T-helper 1 cell treated with Interleukin-12 subunit alpha and Interleukin-12 subunit beta and Interleukin-4 antibody, amounts not matched to agents 30 μg/mL and 1 μg/mL, for 36 hours (primary cell): ENCODE results near the gene NACC2.

Experiments used
- H3K27ac Mint-ChIP-seq: one replicate; pipeline ENCODE4 v1.8.0; 2021; ENCODE audit warnings: mild to moderate bottlenecking, mixed read lengths
- H3K27me3 Mint-ChIP-seq: one replicate; pipeline ENCODE4 v1.8.0; 2021; ENCODE audit warnings: low read depth, mixed read lengths
- H3K36me3 Mint-ChIP-seq: one replicate; pipeline ENCODE4 v1.8.0; 2021; ENCODE audit warnings: low read depth, mixed read lengths
- H3K4me1 Mint-ChIP-seq: one replicate; pipeline ENCODE4 v1.8.0; 2021; ENCODE audit warnings: low read depth, mixed read lengths
- H3K4me3 Mint-ChIP-seq: one replicate; pipeline ENCODE4 v1.8.0; 2021; ENCODE audit warnings: mild to moderate bottlenecking, moderate library complexity, mixed read lengths
- H3K9me3 Mint-ChIP-seq: one replicate; pipeline ENCODE4 v1.8.0; 2021; ENCODE audit warnings: mixed read lengths

NACC2 gene

DNA sequence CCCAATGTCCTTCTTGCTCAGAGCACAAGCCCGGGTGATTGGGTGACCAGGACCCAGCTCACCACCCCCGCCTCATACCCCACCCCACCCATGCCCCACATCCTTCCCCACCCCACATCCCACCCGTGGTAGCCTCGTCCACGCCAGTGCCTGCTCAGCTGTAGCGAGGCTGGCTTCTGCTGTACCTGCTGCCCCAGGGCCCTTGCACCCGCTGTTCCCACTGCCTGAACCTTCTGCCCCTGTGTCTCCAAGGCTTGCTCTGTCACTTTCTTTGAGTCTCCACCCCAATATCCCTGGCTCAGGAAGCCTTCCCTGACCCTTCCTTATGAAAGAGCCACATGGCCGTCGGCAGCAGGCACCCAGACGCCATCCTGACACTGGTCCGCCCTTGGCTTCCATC lies 3.1 kb upstream of the NACC2 start:
- H3K36me3 Mint-ChIP-seq = no peaks in the 10 kb centered on the region
- no peak overlapping the region for H3K27ac Mint-ChIP-seq
- peaks cover 4% of the 10 kb centered on the region for H3K4me1 Mint-ChIP-seq
- no peak overlapping the region for H3K4me3 Mint-ChIP-seq
- no peaks in the 10 kb centered on the region for H3K9me3 Mint-ChIP-seq
- H3K27me3 Mint-ChIP-seq = peaks cover 12% of the 10 kb centered on the region

DNA sequence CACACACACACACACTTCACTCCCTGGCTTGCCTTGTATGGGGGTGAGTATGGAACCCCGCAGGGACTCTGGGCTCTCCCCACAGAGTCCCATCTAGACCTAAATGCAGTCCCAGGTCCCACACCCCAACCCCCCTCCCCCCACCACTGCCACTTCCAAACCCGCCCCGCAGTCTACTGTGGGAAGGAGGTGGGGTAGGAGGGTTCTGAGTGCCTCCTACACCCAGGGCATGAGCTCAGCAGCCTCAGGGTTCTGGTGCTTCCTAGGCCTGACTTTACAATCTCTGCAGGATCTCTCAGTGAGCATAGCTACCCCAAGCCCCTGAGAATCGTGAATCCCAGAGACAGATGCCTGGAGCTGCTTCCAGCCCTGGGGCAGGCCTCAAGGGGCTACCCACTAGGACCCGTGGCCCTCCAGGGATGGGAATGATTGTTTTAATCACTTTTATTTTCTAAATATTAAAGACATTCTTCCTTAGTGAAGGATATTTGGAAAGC lies 1.5 kb upstream of the NACC2 start:
- no peak overlapping the region for H3K27ac Mint-ChIP-seq
- H3K4me1 Mint-ChIP-seq = peaks cover 7% of the 10 kb centered on the region

DNA sequence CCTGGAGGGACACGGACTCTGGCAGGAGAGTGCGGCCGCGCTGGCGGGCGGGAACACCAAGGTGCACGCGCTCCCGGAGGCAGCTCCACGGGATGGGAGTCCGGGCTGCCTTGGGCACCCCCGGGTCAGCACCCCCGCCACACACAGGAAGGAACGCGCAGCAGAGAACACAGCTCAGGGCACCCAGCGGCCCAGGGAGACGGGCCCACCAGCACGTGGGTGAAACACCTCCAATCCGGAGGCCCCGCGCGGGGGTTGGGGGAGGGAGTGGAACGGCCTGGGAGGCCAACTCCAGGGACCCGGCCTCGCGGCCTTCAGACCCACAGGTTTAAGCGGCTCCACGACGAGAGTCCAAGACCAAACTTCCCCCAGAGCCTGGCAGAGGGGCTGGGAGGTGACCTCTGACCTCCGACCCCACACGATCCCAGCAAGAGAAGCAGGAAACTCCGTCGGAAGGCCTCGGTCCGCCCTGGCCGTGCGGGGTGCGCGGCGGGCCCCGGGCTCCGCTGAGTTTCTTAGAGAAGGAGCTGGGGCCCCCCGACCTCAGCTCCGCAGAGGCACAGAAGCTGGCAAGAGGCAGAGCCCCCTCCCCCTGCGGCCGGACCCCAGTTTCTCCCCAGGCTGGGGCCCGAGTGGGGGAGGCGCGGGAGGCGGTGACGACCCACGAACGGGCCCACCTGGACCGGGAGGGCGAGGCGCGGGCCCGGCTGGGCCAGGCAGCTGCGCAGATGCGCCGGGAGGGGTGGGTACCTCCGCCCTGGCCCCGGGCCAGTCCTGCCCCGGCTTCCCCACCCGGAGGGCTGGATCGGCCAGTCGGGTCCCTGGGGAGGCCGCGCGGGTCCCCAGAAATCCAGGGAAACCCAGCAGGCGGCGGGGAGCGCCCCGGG lies 851 bp downstream of the NACC2 start:
- Mint-ChIP-seq H3K4me3 (peak overlapping the region; percentile 64), H3K27ac (no peak overlapping the region), H3K4me1 (peaks cover 8% of the 10 kb centered on the region), H3K9me3 (no peaks in the 10 kb centered on the region), H3K27me3 (peaks cover 16% of the 10 kb centered on the region), H3K36me3 (no peaks in the 10 kb centered on the region)

More for the DNA sequence above, 1.5 kb upstream of the NACC2 start:
- Mint-ChIP-seq H3K27me3 (peaks cover 16% of the 10 kb centered on the region), H3K4me3 (peak overlapping the region; percentile 37), H3K36me3 (no peaks in the 10 kb centered on the region), H3K9me3 (no peaks in the 10 kb centered on the region)

DNA sequence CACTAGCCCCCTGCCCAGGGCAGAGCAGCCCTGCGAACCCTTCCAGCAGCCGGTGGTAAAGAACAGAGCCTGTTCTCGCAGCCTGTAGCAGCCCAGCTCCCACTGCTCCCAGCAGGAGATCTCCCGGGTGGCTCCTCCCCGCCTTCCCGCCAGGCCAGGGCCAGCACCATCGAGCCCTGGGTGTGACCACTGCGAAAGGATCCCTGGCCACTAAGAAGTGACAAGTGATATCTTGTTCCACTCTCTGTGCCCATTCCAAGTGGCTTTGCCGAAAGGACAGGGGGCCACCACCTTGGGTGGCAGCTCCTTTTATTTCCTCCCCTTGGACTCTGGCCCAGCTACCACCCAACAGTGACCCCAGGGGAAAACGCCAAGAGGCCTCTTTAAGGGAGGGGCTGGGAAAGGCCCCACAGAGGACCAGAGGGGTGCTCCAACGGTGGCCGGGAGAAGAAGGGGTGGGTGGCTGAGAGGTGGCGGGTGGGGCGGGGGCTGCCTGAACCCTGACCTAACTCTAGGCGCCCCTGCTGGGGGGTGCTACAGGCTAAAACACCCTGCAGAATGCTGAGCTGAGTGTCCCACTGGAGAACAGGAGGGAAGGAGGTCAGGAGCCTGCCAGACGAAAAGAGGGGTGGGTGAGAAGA lies 1.6 kb downstream of the NACC2 start:
- Mint-ChIP-seq H3K4me1 (peaks cover 4% of the 10 kb centered on the region), H3K27ac (no peak overlapping the region), H3K36me3 (no peaks in the 10 kb centered on the region), H3K9me3 (no peaks in the 10 kb centered on the region), H3K4me3 (peak overlapping the region; percentile 50), H3K27me3 (peaks cover 10% of the 10 kb centered on the region)

DNA sequence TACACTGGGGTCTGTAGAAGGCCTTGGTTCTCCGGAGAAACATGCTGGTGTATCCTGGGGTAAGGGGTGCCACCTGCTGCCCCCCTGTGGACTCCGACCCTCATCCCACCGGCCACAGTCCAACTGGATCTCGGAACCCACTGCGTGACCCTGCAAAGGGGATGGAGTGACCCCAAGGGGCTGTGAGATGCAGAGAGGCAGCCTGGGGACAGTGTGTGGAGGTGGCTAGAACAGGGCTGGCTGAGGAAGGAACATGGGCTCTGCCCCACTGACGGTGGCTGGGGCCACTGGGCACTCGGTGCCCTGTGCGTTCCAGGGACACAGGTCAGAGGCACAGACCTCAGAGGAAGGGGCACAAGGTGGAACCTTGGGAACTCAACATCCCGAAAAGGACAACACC lies 2.3 kb downstream of the NACC2 start:
- H3K4me3 Mint-ChIP-seq = peak overlapping the region; percentile 49
- H3K27ac Mint-ChIP-seq = no peak overlapping the region
- H3K9me3 Mint-ChIP-seq = no peaks in the 10 kb centered on the region
- H3K36me3 Mint-ChIP-seq = no peaks in the 10 kb centered on the region
- H3K27me3 Mint-ChIP-seq = peaks cover 7% of the 10 kb centered on the region
- H3K4me1 Mint-ChIP-seq = peaks cover 4% of the 10 kb centered on the region

DNA sequence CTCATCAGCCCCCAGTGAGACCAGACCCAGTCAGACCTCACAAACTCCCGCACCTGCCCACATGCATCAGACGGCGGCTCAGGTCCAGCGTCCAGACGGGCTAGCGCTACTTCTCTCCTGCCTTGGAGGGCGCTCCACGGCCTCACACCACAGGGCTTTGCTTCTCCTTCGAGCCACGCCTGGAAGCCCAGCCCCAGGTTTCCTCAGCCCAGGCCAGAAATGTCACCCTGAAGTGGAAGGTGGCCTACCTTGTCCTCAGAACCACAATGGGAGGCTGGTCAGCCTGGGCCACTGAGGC lies 2.8 kb downstream of the NACC2 start:
- H3K9me3 Mint-ChIP-seq = no peaks in the 10 kb centered on the region
- H3K27ac Mint-ChIP-seq = no peak overlapping the region
- no peak overlapping the region for H3K4me3 Mint-ChIP-seq
- peaks cover 4% of the 10 kb centered on the region for H3K4me1 Mint-ChIP-seq
- peaks cover 7% of the 10 kb centered on the region for H3K27me3 Mint-ChIP-seq
- no peaks in the 10 kb centered on the region for H3K36me3 Mint-ChIP-seq

DNA sequence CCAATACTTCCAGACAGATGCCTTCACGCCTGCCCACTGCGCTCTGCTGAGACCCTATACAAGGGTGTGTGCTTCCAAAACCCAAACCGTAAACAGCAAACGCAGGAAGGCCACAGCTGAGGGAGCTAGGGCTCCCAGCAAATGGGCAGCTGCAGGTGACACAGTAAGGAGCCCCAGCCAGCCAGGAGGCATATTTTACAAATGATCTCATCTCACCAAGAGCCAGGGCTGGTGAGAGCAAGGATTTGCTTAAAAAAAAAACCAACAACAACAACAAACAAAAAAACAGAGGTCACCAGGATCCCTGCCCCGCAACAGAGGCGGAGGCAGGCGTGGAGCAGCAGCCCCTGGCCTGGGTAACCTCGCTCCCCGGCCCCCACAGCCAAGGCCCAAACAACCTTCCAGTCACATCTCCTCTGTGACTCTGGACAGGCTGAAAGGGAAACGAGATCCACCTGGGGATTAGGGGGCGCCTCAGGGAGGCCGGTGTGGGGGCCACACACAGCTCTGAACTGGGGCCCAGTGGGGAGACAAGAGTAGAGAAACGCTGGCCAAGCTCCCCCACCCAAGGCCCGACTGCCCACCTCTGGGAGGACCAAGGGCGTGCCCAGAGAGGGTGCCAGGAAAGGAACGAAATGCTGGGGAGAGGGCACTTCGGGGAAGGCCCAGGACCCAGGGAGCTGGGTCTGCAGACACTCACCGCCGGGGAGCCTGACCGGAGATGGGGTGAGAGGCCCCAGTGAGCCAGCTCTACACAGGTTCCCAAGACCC lies 3.3 kb downstream of the NACC2 start:
- Mint-ChIP-seq H3K4me3 (no peak overlapping the region), H3K9me3 (no peaks in the 10 kb centered on the region), H3K27ac (no peak overlapping the region), H3K27me3 (peaks cover 7% of the 10 kb centered on the region), H3K36me3 (no peaks in the 10 kb centered on the region), H3K4me1 (peaks cover 4% of the 10 kb centered on the region)

DNA sequence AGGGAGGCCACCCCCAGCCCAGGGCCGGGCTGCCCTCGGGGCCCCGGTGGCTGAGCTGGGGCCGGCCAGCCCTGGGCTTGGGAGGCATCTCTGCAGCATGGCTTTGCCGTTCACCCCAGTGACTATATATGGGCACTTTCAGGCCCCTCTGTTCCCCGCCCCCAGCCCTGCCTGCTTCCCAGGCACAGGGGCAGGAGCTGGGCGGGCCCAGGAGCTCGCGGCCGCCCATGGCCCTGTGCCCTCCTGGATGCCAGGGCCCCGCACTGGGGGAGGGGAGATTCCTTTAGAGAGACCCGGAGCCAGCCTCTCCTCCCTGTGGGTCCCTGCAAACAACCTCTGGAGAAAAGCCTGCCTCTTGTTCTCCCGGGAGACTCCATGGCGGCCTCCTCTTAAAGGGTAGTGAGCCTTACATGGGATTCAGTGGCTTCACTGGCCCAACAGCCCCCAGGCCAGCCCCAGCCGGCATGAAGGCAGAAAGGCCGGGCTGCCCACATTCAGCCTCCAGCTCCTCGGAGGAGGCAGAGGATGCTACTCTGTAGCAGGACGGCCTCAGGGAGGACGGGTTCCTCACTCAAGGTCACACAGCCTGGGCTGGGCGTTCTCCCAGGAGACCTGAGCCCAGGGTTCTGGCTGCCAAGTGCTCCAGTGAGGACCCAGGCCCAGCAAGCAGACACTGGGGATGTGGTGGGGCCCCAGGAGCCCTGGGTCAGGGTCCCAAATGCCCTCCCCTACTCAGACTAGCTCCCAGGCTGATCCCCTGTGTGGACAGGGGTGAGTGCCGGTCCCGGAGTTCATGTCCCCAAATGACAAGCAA lies 4.1 kb downstream of the NACC2 start:
- Mint-ChIP-seq H3K4me3 (no peak overlapping the region), H3K27ac (no peak overlapping the region), H3K27me3 (peaks cover 7% of the 10 kb centered on the region), H3K4me1 (peaks cover 4% of the 10 kb centered on the region), H3K36me3 (no peaks in the 10 kb centered on the region), H3K9me3 (no peaks in the 10 kb centered on the region)

DNA sequence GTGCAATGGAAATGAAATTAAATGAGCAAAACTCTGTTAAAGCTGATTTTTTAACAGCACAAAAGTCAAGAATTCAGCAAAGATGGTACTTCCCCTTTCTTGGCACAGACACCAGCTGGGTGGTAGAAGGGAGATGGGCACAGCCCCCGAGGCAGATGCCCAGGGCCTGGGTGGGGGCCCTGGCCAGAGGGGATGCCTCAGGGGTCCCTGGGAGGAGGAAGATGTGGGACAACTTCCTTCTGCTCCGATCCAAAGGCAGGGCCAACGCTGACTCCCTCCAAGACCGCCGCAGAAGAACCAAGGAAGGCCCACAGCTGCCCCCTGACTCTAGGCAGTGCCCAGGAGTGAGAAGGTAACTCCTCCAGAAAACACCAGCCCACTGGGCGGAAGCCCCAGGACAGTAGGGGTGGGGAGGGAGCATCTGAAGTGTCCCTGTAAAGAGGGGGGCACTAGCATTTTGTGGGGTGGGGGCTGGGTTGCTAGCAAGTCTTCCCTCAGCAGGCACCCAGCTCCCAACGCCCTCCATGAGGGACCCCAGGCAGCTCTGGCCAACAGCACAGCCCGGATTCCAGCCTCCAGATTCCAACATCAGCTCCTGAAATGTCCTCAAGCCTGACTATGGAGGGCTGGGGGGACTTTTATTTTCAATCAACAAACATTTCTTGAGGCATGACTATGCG lies 4.9 kb downstream of the NACC2 start:
- H3K4me3 Mint-ChIP-seq = no peak overlapping the region
- no peaks in the 10 kb centered on the region for H3K9me3 Mint-ChIP-seq
- peaks cover 7% of the 10 kb centered on the region for H3K27me3 Mint-ChIP-seq
- H3K4me1 Mint-ChIP-seq = peaks cover 4% of the 10 kb centered on the region
- no peak overlapping the region for H3K27ac Mint-ChIP-seq
- no peaks in the 10 kb centered on the region for H3K36me3 Mint-ChIP-seq

DNA sequence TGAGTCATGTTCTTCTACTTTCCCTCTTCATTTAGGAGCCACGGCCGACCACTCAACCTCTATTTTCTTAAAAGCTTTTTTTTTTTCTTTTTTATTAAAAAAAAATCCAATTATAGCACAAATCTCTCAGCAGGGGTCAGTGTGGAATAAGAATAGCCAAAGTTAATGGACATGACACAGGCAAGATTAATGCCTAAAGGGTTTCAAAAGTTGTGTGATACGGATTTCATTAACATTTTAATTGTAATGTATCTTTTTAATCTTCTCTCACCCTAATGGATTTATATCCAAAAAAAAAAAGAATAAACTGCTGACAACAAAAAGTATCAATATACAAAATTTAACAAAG lies 5.4 kb downstream of the NACC2 start:
- peaks cover 5% of the 10 kb centered on the region for H3K4me1 Mint-ChIP-seq
- H3K27ac Mint-ChIP-seq = no peak overlapping the region
- peaks cover 7% of the 10 kb centered on the region for H3K27me3 Mint-ChIP-seq

DNA sequence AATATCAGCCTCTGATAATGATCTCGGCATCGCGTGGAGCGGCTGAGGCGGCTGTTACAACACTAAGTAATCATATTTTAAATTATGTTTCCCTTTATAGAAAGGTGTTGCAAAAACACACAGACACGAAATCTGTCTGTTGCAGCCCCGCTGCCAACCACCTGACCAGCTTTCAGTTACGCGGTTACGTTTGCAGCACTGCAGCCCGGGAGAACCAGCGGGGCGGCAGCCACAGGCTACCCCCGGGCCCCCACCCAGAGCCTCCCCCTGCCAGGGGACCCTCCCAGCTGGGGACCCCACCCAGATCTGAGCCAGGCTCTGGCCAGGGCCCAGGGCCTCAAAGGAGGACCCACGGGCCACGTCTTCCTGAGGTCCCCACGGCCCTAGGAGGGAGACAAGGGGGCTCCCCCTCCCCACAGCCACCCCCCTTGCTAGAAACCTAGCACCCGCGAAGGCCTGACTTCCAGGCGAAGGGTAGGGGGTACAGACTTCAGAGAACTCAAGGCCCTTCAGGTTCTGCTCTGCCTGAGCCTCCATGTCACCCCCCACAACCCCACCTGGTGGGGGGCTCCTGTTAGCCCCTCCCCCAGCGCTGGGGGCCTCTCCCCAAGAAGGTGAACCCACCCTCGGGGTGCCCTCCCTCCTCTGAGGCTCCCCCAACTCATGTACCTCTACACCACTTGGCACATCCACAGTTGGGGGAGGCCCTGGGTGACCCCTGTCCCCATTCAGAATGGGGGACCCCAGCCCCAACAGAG lies 6.0 kb downstream of the NACC2 start:
- no peak overlapping the region for H3K27ac Mint-ChIP-seq
- no peak overlapping the region for H3K4me3 Mint-ChIP-seq
- H3K36me3 Mint-ChIP-seq = no peaks in the 10 kb centered on the region
- H3K27me3 Mint-ChIP-seq = peaks cover 7% of the 10 kb centered on the region
- H3K4me1 Mint-ChIP-seq = peaks cover 7% of the 10 kb centered on the region
- no peaks in the 10 kb centered on the region for H3K9me3 Mint-ChIP-seq

More for the DNA sequence above, 5.4 kb downstream of the NACC2 start:
- Mint-ChIP-seq H3K36me3 (no peaks in the 10 kb centered on the region), H3K4me3 (no peak overlapping the region), H3K9me3 (no peaks in the 10 kb centered on the region)

DNA sequence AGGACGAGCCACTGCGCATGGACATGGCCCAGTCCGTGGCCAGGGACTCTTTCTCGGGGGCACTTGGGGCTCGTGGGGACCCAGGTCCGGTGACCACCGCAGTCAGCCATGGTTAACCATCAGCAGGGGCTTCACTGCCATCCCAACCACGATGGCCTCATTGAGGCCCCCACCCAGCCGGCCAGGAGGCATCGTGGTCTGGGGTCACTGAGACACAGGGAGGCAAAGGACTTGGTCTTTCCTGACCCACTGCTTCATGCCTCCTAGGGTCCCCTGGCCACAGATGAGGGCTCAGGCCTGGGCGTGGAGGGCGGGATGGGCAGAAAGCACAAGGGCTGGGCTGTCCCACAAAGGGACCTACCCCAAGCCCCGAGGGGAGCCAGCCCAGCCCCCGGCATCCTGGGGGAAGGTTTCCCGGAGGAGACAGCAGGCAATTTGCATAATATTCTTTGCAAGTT lies 6.6 kb downstream of the NACC2 start:
- Mint-ChIP-seq H3K36me3 (no peaks in the 10 kb centered on the region), H3K27me3 (peaks cover 7% of the 10 kb centered on the region), H3K27ac (no peak overlapping the region), H3K9me3 (no peaks in the 10 kb centered on the region), H3K4me3 (no peak overlapping the region), H3K4me1 (peaks cover 7% of the 10 kb centered on the region)
